ENCODE measurements around the gene HOXC11.
A peak's percentile ranks its signal among the peaks of the same experiment; 100 is the strongest.

HOXC11 gene

GRCh38 chr12:53997204-53998109 is 24.5 kb downstream of the HOXC11 start:
- DNase-seq (ENCODE audit: low read depth), result no peak

GRCh38 chr12:53998110-53998899 is 25.4 kb downstream of the HOXC11 start:
- no peak for DNase-seq (ENCODE audit: low read depth)

GRCh38 chr12:53998900-53999236 is 25.9 kb downstream of the HOXC11 start:
- no peak for DNase-seq (ENCODE audit: low read depth)

GRCh38 chr12:53999559-54000115 is 26.7 kb downstream of the HOXC11 start:
- no peak for DNase-seq (ENCODE audit: low read depth)

GRCh38 chr12:54000116-54001114 is 27.5 kb downstream of the HOXC11 start, which contains the start of gene HOXC9:
Gene HOXC9 (plus strand): TSS chr12:54000161. CDS start chr12:54000189, 28 bp downstream.
- no peak for DNase-seq (ENCODE audit: low read depth)

GRCh38 chr12:54001283-54002187 is 28.6 kb downstream of the HOXC11 start:
- no peak for DNase-seq (ENCODE audit: low read depth)

- DNase-seq (ENCODE audit: low read depth), result no peak
These were observed 29.5 kb downstream of the HOXC11 start for GRCh38 chr12:54002278-54002914.

GRCh38 chr12:54002915-54003389 is 30.0 kb downstream of the HOXC11 start:
- no peak for DNase-seq (ENCODE audit: low read depth)

GRCh38 chr12:54003625-54004024 is 30.7 kb downstream of the HOXC11 start:
- DNase-seq (ENCODE audit: low read depth), result no peak

- DNase-seq (ENCODE audit: low read depth), result no peak
These were observed 31.3 kb downstream of the HOXC11 start for GRCh38 chr12:54004063-54004840.

- DNase-seq (ENCODE audit: low read depth), result no peak
These were observed 32.1 kb downstream of the HOXC11 start for GRCh38 chr12:54004841-54005530.

GRCh38 chr12:54005531-54005852 is 32.6 kb downstream of the HOXC11 start:
- DNase-seq (ENCODE audit: low read depth), result no peak

GRCh38 chr12:54005853-54006558 is 33.1 kb downstream of the HOXC11 start:
- peak; percentile 74 for DNase-seq (ENCODE audit: low read depth)

GRCh38 chr12:54006559-54007220 is 33.8 kb downstream of the HOXC11 start:
- no peak for DNase-seq (ENCODE audit: low read depth)

- no peak for DNase-seq (ENCODE audit: low read depth)
These were observed 34.8 kb downstream of the HOXC11 start for GRCh38 chr12:54007538-54008259.

GRCh38 chr12:54008260-54008552 is 35.3 kb downstream of the HOXC11 start:
- no peak for DNase-seq (ENCODE audit: low read depth)

All from T follicular helper cell (primary cell).